T-helper 17 cell (primary cell): ENCODE data around the gene BTG4. TPM values are rescaled to one million over a fixed set of nuclear protein-coding genes. Genes with fewer than 3 reads are reported as not detected.
A peak's percentile ranks its signal among the peaks of the same experiment; 100 is the strongest.

Experiments used
- ATAC-seq: fragments of 150-1000 bp; cut with Tn5 transposase; 2 replicates; pipeline ENCODE4 v1.10.0; 2021; ENCODE audit warnings: mild to moderate bottlenecking, moderate library complexity
- DNase-seq, 3 donors: peaks; one replicate each; pipeline versions ENCODE4 v3.0.0 to v3.0.0-alpha.2; 2020 to 2021
- H3K9me3 ChIP-seq: one replicate; pipeline ENCODE4 v1.7.0; 2013; ENCODE audit warnings: low read length, mild to moderate bottlenecking; ENCODE audit not compliant: control insufficient read depth, poor library complexity, severe bottlenecking
- H3K27ac Mint-ChIP-seq: one replicate; pipeline ENCODE4 v1.8.0; 2022; ENCODE audit warnings: mild to moderate bottlenecking, moderate library complexity, mixed read lengths
- H3K27me3 Mint-ChIP-seq: one replicate; pipeline ENCODE4 v1.8.0; 2022; ENCODE audit warnings: mixed read lengths
- H3K36me3 Mint-ChIP-seq: one replicate; pipeline ENCODE4 v1.8.0; 2022; ENCODE audit warnings: low read depth, mixed read lengths
- H3K4me1 Mint-ChIP-seq: one replicate; pipeline ENCODE4 v1.8.0; 2022; ENCODE audit warnings: mild to moderate bottlenecking, mixed read lengths
- H3K4me3 Mint-ChIP-seq: one replicate; pipeline ENCODE4 v1.8.0; 2022; ENCODE audit warnings: mild to moderate bottlenecking, moderate library complexity, mixed read lengths
- total RNA-seq, 4 donors: library from RNA in 2 of 4; stranded (reverse) in 2 of 4; gene quantifications; one replicate each; pipeline ENCODE4 v1.2.3 and lab custom pipeline; 2022 to 2026

Gene BTG4
- total RNA-seq, 2 donors from 2014 or later: not detected

DNA sequence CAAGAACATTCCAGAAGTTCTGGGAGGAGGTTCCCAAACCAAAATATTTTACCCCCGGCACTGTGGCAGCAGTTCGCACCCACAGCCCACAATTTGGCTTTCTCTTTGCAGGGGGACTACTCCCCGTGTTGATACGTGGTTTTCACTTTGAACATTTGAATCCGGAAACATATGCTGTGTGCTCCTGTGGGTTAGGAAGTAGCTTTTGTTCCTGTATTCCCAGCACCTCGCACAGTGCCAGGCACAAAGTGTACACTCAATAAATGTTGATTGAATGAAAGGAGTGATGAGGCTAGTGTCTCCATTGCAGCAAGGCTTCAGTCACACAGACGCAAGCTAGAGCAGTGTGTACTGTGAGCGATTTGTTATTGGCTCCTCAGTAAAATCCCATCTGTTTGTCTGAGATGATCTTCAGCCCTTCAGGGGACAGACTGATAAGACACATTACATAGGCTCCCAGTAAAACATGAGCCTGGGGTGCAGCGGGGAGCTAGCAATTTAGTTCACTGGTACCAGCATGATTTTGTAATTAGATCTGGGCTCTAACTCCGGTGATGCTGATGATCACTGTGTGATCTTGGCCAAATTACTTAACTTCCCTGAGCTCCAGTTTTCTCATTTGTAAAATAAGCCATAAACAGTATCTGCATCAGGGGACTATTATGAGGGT lies 30.6 kb upstream of the BTG4 start:
- H3K27me3 Mint-ChIP-seq: peaks cover 83% of the 10 kb centered on the region
- no peaks in the 10 kb centered on the region for H3K36me3 Mint-ChIP-seq
- no peak overlapping the region for H3K4me3 Mint-ChIP-seq
- DNase-seq: no peak
- H3K9me3 ChIP-seq: no peaks in the 10 kb centered on the region
- no peak overlapping the region for H3K27ac Mint-ChIP-seq
- no peak for ATAC-seq
- peaks cover 4% of the 10 kb centered on the region for H3K4me1 Mint-ChIP-seq

DNA sequence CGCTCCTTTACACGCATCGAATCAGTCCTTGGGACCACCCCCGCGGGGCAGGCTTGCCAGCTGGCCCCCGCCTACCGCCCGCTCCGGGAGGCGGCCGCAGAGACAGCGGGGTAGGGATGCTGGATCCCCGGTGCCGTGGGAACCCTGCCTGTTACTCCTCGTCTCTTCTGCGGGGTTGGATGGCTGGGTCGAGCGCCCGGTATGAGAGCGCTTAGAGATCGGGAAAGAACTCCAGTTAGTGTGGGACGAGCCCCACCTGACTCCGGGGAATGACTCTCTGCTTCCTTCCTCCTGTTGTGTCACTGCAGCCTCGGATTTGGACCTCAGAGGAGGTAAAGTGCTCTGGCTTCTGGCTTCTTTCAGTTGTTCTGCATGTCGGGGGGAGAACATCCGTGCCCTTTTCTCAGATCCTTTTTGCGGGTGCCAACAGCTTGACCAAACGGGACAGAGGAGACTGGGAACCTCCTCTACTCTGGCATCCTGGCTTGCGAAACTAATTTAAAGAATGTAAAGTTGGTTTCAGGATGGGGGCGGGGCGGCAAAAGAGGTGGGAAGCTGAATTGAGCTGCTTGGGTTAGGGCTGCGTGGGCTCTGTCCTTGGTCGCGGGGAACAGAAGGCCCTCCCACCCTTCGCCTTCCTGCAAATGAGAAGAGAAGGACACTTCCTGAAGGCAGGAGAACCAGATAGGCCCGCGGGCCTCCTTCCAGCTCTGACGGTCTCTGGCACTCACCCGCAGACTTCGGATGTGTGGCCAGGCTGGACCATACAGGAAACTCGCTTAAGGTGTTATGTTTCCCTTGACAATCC lies 29.3 kb upstream of the BTG4 start:
- ATAC-seq (no peak), DNase-seq (no peak)
- Mint-ChIP-seq H3K36me3 (no peaks in the 10 kb centered on the region), H3K27me3 (peaks cover 85% of the 10 kb centered on the region), H3K27ac (peak overlapping the region; percentile 27), H3K4me1 (peaks cover 4% of the 10 kb centered on the region), H3K4me3 (peak overlapping the region; percentile 90)
- no peaks in the 10 kb centered on the region for H3K9me3 ChIP-seq

GRCh38 chr11:111540937-111541253 lies 28.7 kb upstream of the BTG4 start:
- DNase-seq (no peak), ATAC-seq (peak; percentile 5)
- Mint-ChIP-seq H3K36me3 (no peaks in the 10 kb centered on the region), H3K27ac (no peak overlapping the region), H3K27me3 (peaks cover 85% of the 10 kb centered on the region), H3K4me3 (peak overlapping the region; percentile 39), H3K4me1 (peaks cover 4% of the 10 kb centered on the region)
- no peaks in the 10 kb centered on the region for H3K9me3 ChIP-seq

GRCh38 chr11:111540114-111540936 lies 28.1 kb upstream of the BTG4 start, which contains the start of gene LAYN:
TSS of gene LAYN (plus strand) at chr11:111540720. CDS start at chr11:111540844, 124 bp downstream.
- H3K36me3 Mint-ChIP-seq: no peaks in the 10 kb centered on the region
- no peak within 1 kb of the TSS for H3K27ac Mint-ChIP-seq
- peaks cover 85% of the 10 kb centered on the region for H3K27me3 Mint-ChIP-seq

GRCh38 chr11:111539426-111540113 lies 27.4 kb upstream of the BTG4 start:
- H3K27me3 Mint-ChIP-seq: peaks cover 88% of the 10 kb centered on the region
- no peak for DNase-seq
- peak overlapping the region; percentile 56 for H3K4me3 Mint-ChIP-seq
- peak; percentile 24 for ATAC-seq
- H3K4me1 Mint-ChIP-seq: peaks cover 7% of the 10 kb centered on the region
- H3K9me3 ChIP-seq: no peaks in the 10 kb centered on the region
- no peaks in the 10 kb centered on the region for H3K36me3 Mint-ChIP-seq
- H3K27ac Mint-ChIP-seq: no peak overlapping the region

More at GRCh38 chr11:111540114-111540936, 28.1 kb upstream of the BTG4 start, which contains the start of gene LAYN:
- Mint-ChIP-seq H3K4me1 (peaks cover 7% of the 10 kb centered on the region), H3K4me3 (peak within 1 kb of the TSS; percentile 90)
- ATAC-seq: peak; percentile 45
- peak in 2 of 3 donors; percentile 11 to 29 for DNase-seq
- H3K9me3 ChIP-seq: no peaks in the 10 kb centered on the region

DNA sequence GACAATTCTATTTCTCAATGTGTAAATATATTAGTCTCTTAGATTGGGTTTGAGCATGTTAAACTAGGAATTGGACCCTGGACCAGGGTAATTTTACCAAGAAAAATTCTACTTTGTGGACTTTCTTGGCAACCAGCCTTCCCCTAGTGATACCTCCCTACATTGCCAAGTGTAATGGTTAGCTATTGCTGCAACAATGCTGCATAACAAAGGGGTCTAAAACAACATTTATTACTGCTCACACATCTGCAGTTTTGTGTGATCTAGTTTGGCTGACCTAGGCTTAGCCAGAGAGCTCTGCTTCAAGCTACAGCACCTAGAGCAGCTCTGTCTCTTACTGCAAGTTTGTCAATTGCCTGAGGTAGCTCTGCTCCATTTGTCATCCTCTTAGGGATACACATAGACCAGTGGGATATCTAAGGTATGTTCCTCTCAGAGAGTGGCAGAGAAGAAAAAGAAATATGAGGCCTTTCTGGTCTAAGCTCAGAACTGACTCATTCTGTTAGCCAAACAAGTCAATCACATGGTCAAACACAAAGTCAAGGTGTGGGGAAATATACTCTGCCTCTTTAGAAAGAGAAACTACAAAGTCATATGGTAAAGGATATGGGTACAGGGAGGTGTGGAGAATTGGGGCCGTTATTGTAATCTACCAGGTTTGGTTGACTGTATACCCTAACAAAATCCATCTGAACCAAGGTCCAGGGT lies 26.4 kb upstream of the BTG4 start:
- H3K9me3 ChIP-seq: no peaks in the 10 kb centered on the region
- H3K4me1 Mint-ChIP-seq: peaks cover 7% of the 10 kb centered on the region
- H3K27me3 Mint-ChIP-seq: peaks cover 88% of the 10 kb centered on the region
- DNase-seq: no peak
- H3K4me3 Mint-ChIP-seq: no peak overlapping the region
- H3K36me3 Mint-ChIP-seq: no peaks in the 10 kb centered on the region
- ATAC-seq: no peak
- H3K27ac Mint-ChIP-seq: no peak overlapping the region

GRCh38 chr11:111537336-111537860 lies 25.2 kb upstream of the BTG4 start:
- Mint-ChIP-seq H3K4me1 (peaks cover 7% of the 10 kb centered on the region), H3K27ac (no peak overlapping the region), H3K27me3 (peaks cover 81% of the 10 kb centered on the region), H3K4me3 (no peak overlapping the region), H3K36me3 (no peaks in the 10 kb centered on the region)
- no peak for ATAC-seq
- no peaks in the 10 kb centered on the region for H3K9me3 ChIP-seq
- no peak for DNase-seq

- Mint-ChIP-seq H3K4me3 (no peak overlapping the region), H3K36me3 (no peaks in the 10 kb centered on the region), H3K27ac (no peak overlapping the region), H3K27me3 (peaks cover 73% of the 10 kb centered on the region), H3K4me1 (peaks cover 5% of the 10 kb centered on the region)
- no peak for DNase-seq
- H3K9me3 ChIP-seq: no peaks in the 10 kb centered on the region
- ATAC-seq: no peak
These were observed 23.1 kb upstream of the BTG4 start for GRCh38 chr11:111535281-111535680.

GRCh38 chr11:111532365-111532709 lies 20.2 kb upstream of the BTG4 start:
- no peak for ATAC-seq
- Mint-ChIP-seq H3K27me3 (peaks cover 44% of the 10 kb centered on the region), H3K4me1 (peaks cover 11% of the 10 kb centered on the region), H3K27ac (no peak overlapping the region), H3K4me3 (no peak overlapping the region), H3K36me3 (no peaks in the 10 kb centered on the region)
- no peak for DNase-seq
- H3K9me3 ChIP-seq: no peaks in the 10 kb centered on the region

GRCh38 chr11:111531687-111532364 lies 19.6 kb upstream of the BTG4 start:
- ATAC-seq: peak; percentile 76
- no peak overlapping the region for H3K27ac Mint-ChIP-seq
- DNase-seq: no peak
- peaks cover 39% of the 10 kb centered on the region for H3K27me3 Mint-ChIP-seq
- H3K4me1 Mint-ChIP-seq: peaks cover 11% of the 10 kb centered on the region
- no peaks in the 10 kb centered on the region for H3K36me3 Mint-ChIP-seq
- H3K9me3 ChIP-seq: no peaks in the 10 kb centered on the region
- H3K4me3 Mint-ChIP-seq: no peak overlapping the region

DNA sequence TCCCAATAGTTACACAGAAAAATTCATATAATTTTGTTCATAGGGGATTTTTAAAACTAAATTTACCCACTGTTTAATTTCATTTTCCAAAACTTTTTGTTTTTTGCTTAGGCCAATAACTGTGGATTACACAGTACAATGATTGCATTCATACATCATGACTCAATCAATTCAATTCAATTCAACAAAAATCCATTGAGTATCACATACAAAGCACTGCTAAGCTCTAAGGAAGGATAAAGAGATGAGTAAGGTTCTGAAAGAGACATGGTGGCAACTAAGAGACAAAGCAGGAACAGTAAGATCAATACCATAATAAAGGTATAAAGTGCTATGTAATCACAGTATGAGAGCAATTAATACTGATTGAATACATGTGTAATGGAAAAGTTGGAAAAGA lies 18.9 kb upstream of the BTG4 start:
- ATAC-seq: no peak
- no peaks in the 10 kb centered on the region for H3K9me3 ChIP-seq
- H3K36me3 Mint-ChIP-seq: no peaks in the 10 kb centered on the region
- H3K27ac Mint-ChIP-seq: no peak overlapping the region
- DNase-seq: no peak
- H3K4me3 Mint-ChIP-seq: no peak overlapping the region
- peaks cover 11% of the 10 kb centered on the region for H3K4me1 Mint-ChIP-seq
- H3K27me3 Mint-ChIP-seq: peaks cover 32% of the 10 kb centered on the region

DNA sequence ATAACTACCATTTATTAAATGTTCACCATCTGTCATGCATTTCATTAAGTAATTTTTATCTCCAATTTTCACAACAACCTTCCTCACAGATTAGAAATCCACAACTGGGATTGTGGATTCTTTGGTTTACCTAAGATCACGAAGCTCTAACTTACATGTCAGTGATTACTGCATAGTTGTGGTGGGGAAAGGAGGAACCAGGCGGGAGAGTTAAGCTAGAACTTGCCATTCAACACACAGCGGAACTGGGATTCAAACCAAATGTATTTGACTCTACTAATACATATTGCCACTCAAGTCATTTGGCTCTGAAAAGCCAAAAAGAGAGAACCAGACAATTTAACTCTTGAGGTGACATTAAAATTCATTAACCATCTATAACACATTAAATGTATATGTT lies 17.9 kb upstream of the BTG4 start:
- peaks cover 22% of the 10 kb centered on the region for H3K27me3 Mint-ChIP-seq
- no peaks in the 10 kb centered on the region for H3K36me3 Mint-ChIP-seq
- DNase-seq (no peak), ATAC-seq (no peak)
- H3K4me3 Mint-ChIP-seq: no peak overlapping the region
- no peaks in the 10 kb centered on the region for H3K9me3 ChIP-seq
- H3K27ac Mint-ChIP-seq: no peak overlapping the region
- peaks cover 11% of the 10 kb centered on the region for H3K4me1 Mint-ChIP-seq
